Epithelial cell of prostate (primary cell): ENCODE measurements around the gene XIRP2.
"Not testable (repeated sequence)": the region's sequence is repeated elsewhere in the genome, so short reads cannot be mapped to it uniquely, and the experiment has no call there.

Source experiments
- DNase-seq: peaks from one replicate; pipeline ENCODE4 v3.0.0-alpha.2; 2011; ENCODE audit warnings: low read depth, low spot score
- H3K27ac ChIP-seq: fragments of 450-650 bp; 2 replicates; pipeline ENCODE4 v1.5.1; 2017; ENCODE audit warnings: mild to moderate bottlenecking

The XIRP2 gene

GRCh38 chr2:167187978-167188967, 300.0 kb downstream of the XIRP2 start:
- DNase-seq: no peak
- H3K27ac ChIP-seq: no peak overlapping the region

- H3K27ac ChIP-seq: no peak overlapping the region
- no peak for DNase-seq
Observed at GRCh38 chr2:167190053-167190452, 301.8 kb downstream of the XIRP2 start.

GRCh38 chr2:167191588-167191987, 303.3 kb downstream of the XIRP2 start:
- no peak overlapping the region for H3K27ac ChIP-seq
- no peak for DNase-seq

DNA sequence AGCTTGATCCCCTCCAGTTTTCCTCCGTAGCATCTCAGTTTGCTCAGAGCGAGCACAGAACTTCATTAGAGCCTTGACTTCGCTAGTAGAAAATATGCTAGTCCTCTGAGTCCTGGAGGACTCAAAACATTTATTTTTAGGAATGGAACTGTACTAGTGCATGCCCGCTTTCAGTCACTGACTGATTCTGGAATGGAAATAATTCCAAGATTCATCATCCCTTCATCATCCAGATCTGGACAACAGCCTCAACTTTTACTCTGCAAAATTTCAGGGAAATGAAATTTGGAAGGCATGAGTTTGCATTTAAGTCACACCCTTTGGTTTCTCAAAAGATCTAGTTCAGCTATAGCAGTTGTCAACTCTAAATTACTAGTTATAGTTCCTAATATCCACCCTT, 304.6 kb downstream of the XIRP2 start:
- no peak for DNase-seq
- H3K27ac ChIP-seq: no peak overlapping the region

- DNase-seq: no peak
- no peak overlapping the region for H3K27ac ChIP-seq
Observed at GRCh38 chr2:167196461-167197252, 308.4 kb downstream of the XIRP2 start.

DNA sequence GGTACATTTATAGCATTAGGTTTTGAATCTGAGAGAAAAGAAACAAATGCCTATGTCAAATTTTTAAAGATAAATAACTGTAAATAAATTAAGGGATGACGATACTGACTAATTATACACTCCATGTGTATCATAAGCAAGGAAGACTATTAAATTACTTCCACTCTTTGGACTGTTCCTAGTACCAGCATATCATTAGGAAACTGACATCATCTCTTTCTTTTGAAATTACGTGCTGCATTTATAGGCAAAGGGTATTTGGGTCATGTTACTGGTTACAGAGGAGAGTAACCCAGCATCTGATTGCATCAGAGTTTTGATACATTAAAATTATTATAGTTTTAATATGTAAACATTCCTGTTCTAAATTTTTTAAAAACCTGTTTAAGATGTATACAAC, 309.7 kb downstream of the XIRP2 start:
- H3K27ac ChIP-seq: no peak overlapping the region
- no peak for DNase-seq

GRCh38 chr2:167198576-167198975, 310.3 kb downstream of the XIRP2 start:
- no peak for DNase-seq
- H3K27ac ChIP-seq: no peak overlapping the region

DNA sequence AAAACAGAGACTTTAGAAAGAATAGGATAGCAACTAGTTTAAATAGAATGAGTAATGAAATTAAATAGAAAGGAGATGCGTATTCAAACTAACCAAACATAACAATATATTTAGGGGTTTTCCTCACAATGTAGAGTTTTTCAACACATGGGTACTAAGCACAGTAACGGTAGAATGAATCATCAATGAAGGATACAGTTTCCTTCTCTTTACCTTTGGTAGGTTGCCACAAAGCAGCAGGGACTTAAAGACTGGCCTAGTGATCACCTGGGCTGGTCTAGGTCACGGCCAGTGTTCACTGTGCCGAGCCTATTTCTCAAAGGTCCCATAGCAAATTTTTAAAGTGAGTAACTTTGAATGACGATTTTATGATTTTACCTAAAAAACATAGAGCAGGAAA, 311.7 kb downstream of the XIRP2 start:
- no peak for DNase-seq
- no peak overlapping the region for H3K27ac ChIP-seq

DNA sequence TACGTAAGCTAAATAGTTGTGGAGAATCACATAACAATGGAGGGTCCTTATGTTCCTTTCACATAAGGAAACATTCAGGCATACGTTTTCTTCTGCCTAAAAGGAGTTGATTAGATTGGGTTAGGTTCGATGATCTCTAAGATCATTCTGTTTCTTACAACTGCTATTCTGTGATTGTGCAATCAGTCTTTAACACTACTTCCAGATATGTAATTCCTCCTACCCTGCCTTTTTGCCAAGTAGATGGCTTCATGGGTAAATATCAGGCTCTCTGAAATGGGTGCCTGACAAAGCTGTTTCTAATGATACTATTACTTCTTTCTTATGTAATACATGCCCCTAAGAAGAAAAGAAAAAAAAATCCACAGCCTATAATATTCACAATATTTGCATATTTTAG, 321.5 kb downstream of the XIRP2 start:
- DNase-seq: no peak
- H3K27ac ChIP-seq: no peak overlapping the region

GRCh38 chr2:167212014-167212648, 323.9 kb downstream of the XIRP2 start:
- H3K27ac ChIP-seq: no peak overlapping the region
- peak; percentile 2 for DNase-seq

DNA sequence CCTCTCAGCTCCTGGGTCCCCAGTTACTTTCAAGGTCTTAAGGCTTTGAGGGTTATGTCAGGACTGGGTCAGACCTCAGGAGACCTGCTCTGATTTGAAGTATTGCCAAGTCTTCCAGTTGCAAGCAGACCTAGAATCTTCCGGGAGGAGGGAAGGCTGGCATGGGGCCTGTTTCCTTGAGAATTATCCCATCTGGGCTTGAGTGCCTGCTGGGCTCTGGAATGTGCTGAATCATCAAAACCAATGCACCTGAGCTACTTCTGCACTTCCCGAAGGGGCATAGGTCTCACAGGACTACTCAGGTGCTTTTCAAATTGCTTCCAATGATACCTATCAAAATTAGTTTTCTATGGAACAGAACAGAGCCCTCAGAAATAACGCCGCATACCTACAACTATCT, 327.3 kb downstream of the XIRP2 start:
- H3K27ac ChIP-seq: no peak overlapping the region
- DNase-seq: no peak

DNA sequence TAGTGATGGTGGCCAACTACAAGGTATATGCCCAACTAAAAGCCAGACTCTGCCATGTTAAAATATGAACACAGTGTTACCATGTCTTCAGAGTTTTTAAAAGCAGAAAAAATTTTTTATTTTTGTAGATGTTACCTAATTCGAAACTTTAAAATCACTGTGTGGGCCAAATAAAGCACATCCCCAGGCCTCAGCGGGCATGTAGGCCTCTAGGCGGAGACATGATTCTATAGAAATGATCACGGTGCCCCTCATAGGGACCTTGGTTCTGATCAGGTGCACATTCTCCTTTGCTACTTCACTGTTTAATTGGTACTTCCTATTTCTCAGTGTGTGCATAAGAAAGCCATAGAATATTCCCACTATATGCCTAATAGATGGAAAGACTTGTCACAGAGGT, 349.2 kb downstream of the XIRP2 start:
- H3K27ac ChIP-seq: no peak overlapping the region
- DNase-seq: no peak

GRCh38 chr2:167240671-167241070, 352.4 kb downstream of the XIRP2 start:
- DNase-seq: no peak
- H3K27ac ChIP-seq: no peak overlapping the region

DNA sequence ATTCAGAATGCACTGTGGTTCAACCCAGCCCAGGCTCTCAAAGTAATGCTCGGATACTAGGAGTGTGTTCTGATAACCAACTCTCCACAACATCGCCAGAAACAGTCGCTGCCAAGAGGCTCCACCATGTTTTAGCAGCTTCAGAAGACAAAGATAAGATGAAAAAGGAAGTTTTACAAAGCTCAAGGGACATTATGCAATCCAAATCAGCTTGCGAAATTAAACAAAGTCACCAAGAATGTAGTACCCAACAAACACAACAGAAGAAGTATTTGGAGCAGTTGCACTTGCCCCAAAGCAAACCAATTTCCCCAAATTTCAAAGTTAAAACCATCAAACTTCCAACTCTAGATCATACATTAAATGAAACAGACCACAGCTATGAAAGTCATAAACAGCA, 360.9 kb downstream of the XIRP2 start:
- DNase-seq: no peak
- no peak overlapping the region for H3K27ac ChIP-seq

- peak; percentile 16 for DNase-seq
- H3K27ac ChIP-seq: no peak overlapping the region
Observed at GRCh38 chr2:167253025-167253424, 364.7 kb downstream of the XIRP2 start.

GRCh38 chr2:167254721-167255120, 366.4 kb downstream of the XIRP2 start:
- H3K27ac ChIP-seq: no peak overlapping the region
- no peak for DNase-seq

DNA sequence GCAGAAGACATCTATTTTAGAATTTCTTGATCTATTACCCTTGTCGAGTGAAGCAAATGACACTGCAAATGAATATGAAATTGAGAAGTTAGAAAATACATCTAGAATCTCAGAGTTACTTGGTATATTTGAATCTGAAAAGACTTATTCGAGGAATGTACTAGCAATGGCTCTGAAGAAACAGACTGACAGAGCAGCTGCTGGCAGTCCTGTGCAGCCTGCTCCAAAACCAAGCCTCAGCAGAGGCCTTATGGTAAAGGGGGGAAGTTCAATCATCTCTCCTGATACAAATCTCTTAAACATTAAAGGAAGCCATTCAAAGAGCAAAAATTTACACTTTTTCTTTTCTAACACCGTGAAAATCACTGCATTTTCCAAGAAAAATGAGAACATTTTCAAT, 370.4 kb downstream of the XIRP2 start:
- no peak for DNase-seq
- H3K27ac ChIP-seq: no peak overlapping the region

DNA sequence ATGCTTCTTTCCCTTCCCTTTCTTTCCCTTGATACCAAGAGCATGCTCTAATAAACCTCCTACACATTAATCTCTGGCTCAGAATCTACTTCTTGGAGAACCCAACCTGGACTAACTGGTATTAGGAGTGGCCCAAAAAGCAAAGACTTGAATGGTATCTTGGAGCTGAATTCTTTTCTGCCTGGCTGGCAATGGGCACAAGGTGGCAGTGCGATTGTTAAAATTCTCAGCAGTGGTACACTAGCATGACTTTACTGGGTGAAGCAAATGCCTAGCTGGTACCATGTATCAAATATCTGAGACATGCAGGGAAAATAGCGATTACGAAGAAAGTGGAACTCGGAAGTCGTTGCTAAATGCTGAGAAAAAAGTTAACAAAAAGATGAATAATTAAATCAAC, 376.1 kb downstream of the XIRP2 start:
- H3K27ac ChIP-seq: no peak overlapping the region
- DNase-seq: no peak

GRCh38 chr2:167265004-167265403, 376.7 kb downstream of the XIRP2 start:
- H3K27ac ChIP-seq: no peak overlapping the region
- no peak for DNase-seq

DNA sequence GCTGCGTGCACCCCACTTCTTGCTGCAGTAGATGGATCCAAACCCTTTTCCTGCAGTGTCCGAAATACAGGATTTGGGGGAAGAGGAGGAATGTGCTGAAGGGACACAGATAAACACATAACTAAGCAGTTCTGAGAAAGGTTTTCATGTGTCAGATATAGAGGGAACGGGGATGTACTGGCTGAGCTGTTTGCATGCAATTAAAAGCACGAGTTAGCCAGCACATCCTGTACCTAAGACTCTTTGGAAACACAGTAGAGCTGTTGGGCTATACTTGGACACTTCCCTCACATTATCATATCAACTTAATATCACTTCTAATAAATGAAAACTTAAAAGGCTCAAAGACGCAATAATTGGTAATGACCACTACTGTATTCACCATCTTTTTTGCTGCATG, 377.4 kb downstream of the XIRP2 start:
- H3K27ac ChIP-seq: no peak overlapping the region
- DNase-seq: no peak

GRCh38 chr2:167268245-167268644, 380.0 kb downstream of the XIRP2 start:
- DNase-seq, H3K27ac ChIP-seq: not testable (repeated sequence)
